Endothelial cell of umbilical vein (primary cell): ENCODE results near the gene SSX2IP.

Experiments
- CTCF ChIP-seq, 2 donors: IDR thresholded peaks; 1 replicate in 1 of 2; 2 replicates in 1 of 2; pipeline ENCODE4 v1.5.1; 2011; ENCODE audit warnings: low read length in 2 of 2, mild to moderate bottlenecking in 2 of 2, moderate library complexity in 2 of 2, control low read depth in 1 of 2, inconsistent platforms in 1 of 2, low read depth in 1 of 2; ENCODE audit not compliant: insufficient read depth in 1 of 2; ENCODE audit errors: extremely low read depth in 1 of 2
- EZH2 ChIP-seq: IDR thresholded peaks from 2 replicates; pipeline ENCODE4 v1.6.1; 2012; ENCODE audit warnings: borderline replicate concordance, low read depth, mild to moderate bottlenecking, moderate library complexity, low read length, inconsistent platforms; ENCODE audit not compliant: severe bottlenecking
- FOS ChIP-seq: IDR thresholded peaks from 2 replicates; pipeline ENCODE4 v1.6.1; 2011; ENCODE audit warnings: mild to moderate bottlenecking, low read length, moderate library complexity, borderline replicate concordance; ENCODE audit not compliant: insufficient read depth
- MAX ChIP-seq: IDR thresholded peaks from 2 replicates; pipeline ENCODE4 v1.6.1; 2011; ENCODE audit not compliant: insufficient read depth, insufficient read length
- POLR2A ChIP-seq: IDR thresholded peaks from 2 replicates; pipeline ENCODE4 v1.6.1; 2012; ENCODE audit warnings: low read depth, mild to moderate bottlenecking, control low read depth, low read length
- POLR2AphosphoS5 ChIP-seq: IDR thresholded peaks from 2 replicates; pipeline ENCODE4 v1.6.1; 2012; ENCODE audit warnings: low read depth, mild to moderate bottlenecking, control low read depth, low read length, moderate library complexity; ENCODE audit not compliant: insufficient read depth

GRCh38 chr1:84705513-84705912 lies 15.3 kb upstream of the SSX2IP start:
- no peak for TF ChIP-seq CTCF (IDR thresholded peaks at IDR 0.05; ENCODE audit: extremely low read depth in 1 of 2, insufficient read depth in 1 of 2, low read depth in 1 of 2, low read length in 2 of 2)
- no peak for TF ChIP-seq POLR2AphosphoS5
- no peak for TF ChIP-seq EZH2
- TF ChIP-seq POLR2A: no peak
- TF ChIP-seq FOS: no peak
- TF ChIP-seq MAX: no peak
